WTC11 (cell line): ENCODE results near the gene YAF2. TPM values are rescaled to one million over a fixed set of nuclear protein-coding genes. Genes with fewer than 3 reads are reported as not detected.

Source experiments
- ATAC-seq: fragments of 200-7000 bp; cut with Tn5 transposase; 2 replicates; pipeline ENCODE4 v1.10.0; 2021; ENCODE audit warnings: mild to moderate bottlenecking, moderate library complexity
- CTCF ChIA-PET: fragments of 300-600 bp; sonication (Branson Sonifier 250); formaldehyde crosslinking; loops from one replicate; lab custom pipeline; 2021; ENCODE audit warnings: antibody characterized with exemption; lab: Charles Lee
- POLR2A ChIA-PET: fragments of 350-600 bp; sonication (Branson Sonifier 250); formaldehyde crosslinking; loops from one replicate; lab custom pipeline; 2021; ENCODE audit warnings: antibody characterized with exemption; lab: Charles Lee
- DNase-seq: peaks from one replicate; pipeline ENCODE4 v3.0.0; 2021; ENCODE audit warnings: low spot score
- H3K27ac Mint-ChIP-seq: 2 replicates; pipeline ENCODE4 v1.8.0; 2021; ENCODE audit warnings: mixed read lengths
- H3K27me3 Mint-ChIP-seq: 2 replicates; pipeline ENCODE4 v1.8.0; 2021; ENCODE audit warnings: low read depth, mild to moderate bottlenecking, moderate library complexity, mixed read lengths
- H3K36me3 Mint-ChIP-seq: 2 replicates; pipeline ENCODE4 v1.8.0; 2021; ENCODE audit warnings: mixed read lengths
- H3K4me1 Mint-ChIP-seq: 2 replicates; pipeline ENCODE4 v1.8.0; 2022; ENCODE audit warnings: mixed read lengths
- H3K4me3 Mint-ChIP-seq: 2 replicates; pipeline ENCODE4 v1.8.0; 2021; ENCODE audit warnings: mild to moderate bottlenecking, moderate library complexity, mixed read lengths
- H3K9me3 Mint-ChIP-seq: 2 replicates; pipeline ENCODE4 v1.8.0; 2021; ENCODE audit warnings: mixed read lengths
- CBFB ChIP-seq: sonication (generic); formaldehyde crosslinking; IDR thresholded peaks from 2 replicates; pipeline ENCODE4 v1.8.1; 2022; ENCODE audit warnings: mild to moderate bottlenecking, low read depth, missing genetic modification reagents
- EMX1 ChIP-seq: fragments of 250-450 bp; sonication (Bioruptor Pico); IDR thresholded peaks from 2 replicates; pipeline ENCODE4 v1.8.0; 2021; ENCODE audit warnings: mild to moderate bottlenecking
- ESRRA ChIP-seq: sonication (generic); formaldehyde crosslinking; IDR thresholded peaks from 2 replicates; pipeline ENCODE4 v1.8.1; 2022; ENCODE audit warnings: mild to moderate bottlenecking, missing genetic modification reagents, borderline replicate concordance
- ETV6 ChIP-seq: sonication (generic); formaldehyde crosslinking; IDR thresholded peaks from 2 replicates; pipeline ENCODE4 v1.8.1; 2022; ENCODE audit warnings: mild to moderate bottlenecking, missing genetic modification reagents
- FOXJ3 ChIP-seq: sonication (generic); formaldehyde crosslinking; IDR thresholded peaks from 2 replicates; pipeline ENCODE4 v1.9.0; 2021; ENCODE audit warnings: missing genetic modification reagents, mild to moderate bottlenecking, borderline replicate concordance
- FOXP1 ChIP-seq: sonication (generic); formaldehyde crosslinking; IDR thresholded peaks from 2 replicates; pipeline ENCODE4 v1.8.0; 2022; ENCODE audit warnings: missing genetic modification reagents, mild to moderate bottlenecking, moderate library complexity, borderline replicate concordance
- GTF2I ChIP-seq: fragments of 250-450 bp; sonication (Bioruptor Pico); conservative IDR thresholded peaks from 2 replicates; pipeline ENCODE4 v1.4.0; 2021; ENCODE audit warnings: mild to moderate bottlenecking
- NFATC4 ChIP-seq: fragments of 250-450 bp; sonication (Bioruptor Pico); IDR thresholded peaks from 2 replicates; pipeline ENCODE4 v1.9.0; 2021; ENCODE audit warnings: mild to moderate bottlenecking
- NFE2L1 ChIP-seq: sonication (generic); formaldehyde crosslinking; IDR thresholded peaks from 2 replicates; pipeline ENCODE4 v1.8.1; 2023; ENCODE audit warnings: missing genetic modification reagents
- NFYB ChIP-seq: sonication (generic); formaldehyde crosslinking; conservative IDR thresholded peaks from 2 replicates; pipeline ENCODE4 v1.8.0; 2022; ENCODE audit warnings: low read depth, missing genetic modification reagents
- TP53 ChIP-seq: sonication (generic); formaldehyde crosslinking; IDR thresholded peaks from 2 replicates; pipeline ENCODE4 v1.8.1; 2023; ENCODE audit warnings: mild to moderate bottlenecking, missing genetic modification reagents
- USF1 ChIP-seq: sonication (generic); formaldehyde crosslinking; IDR thresholded peaks from 2 replicates; pipeline ENCODE4 v1.8.0; 2022; ENCODE audit warnings: mild to moderate bottlenecking, missing genetic modification reagents
- ZBTB21 ChIP-seq: sonication (generic); formaldehyde crosslinking; IDR thresholded peaks from 2 replicates; pipeline ENCODE4 v1.8.1; 2023; ENCODE audit warnings: mild to moderate bottlenecking, missing genetic modification reagents, borderline replicate concordance
- ZNF121 ChIP-seq: sonication (generic); formaldehyde crosslinking; IDR thresholded peaks from 2 replicates; pipeline ENCODE4 v1.8.0; 2023; ENCODE audit warnings: missing genetic modification reagents
- ZNF138 ChIP-seq: sonication (generic); formaldehyde crosslinking; conservative IDR thresholded peaks from 2 replicates; pipeline ENCODE4 v1.8.1; 2022; ENCODE audit warnings: mild to moderate bottlenecking, moderate library complexity, missing genetic modification reagents
- ZNF219 ChIP-seq: sonication (generic); formaldehyde crosslinking; IDR thresholded peaks from 2 replicates; pipeline ENCODE4 v1.8.0; 2023; ENCODE audit warnings: missing genetic modification reagents, mild to moderate bottlenecking, borderline replicate concordance
- ZNF232 ChIP-seq: sonication (generic); formaldehyde crosslinking; IDR thresholded peaks from 2 replicates; pipeline ENCODE4 v1.8.0; 2022; ENCODE audit warnings: mild to moderate bottlenecking, missing genetic modification reagents
- ZNF671 ChIP-seq: fragments of 250-450 bp; sonication (Bioruptor Pico); IDR thresholded peaks from 2 replicates; pipeline ENCODE4 v1.8.0; 2021; ENCODE audit warnings: mild to moderate bottlenecking
- ZSCAN18 ChIP-seq: fragments of 250-450 bp; sonication (Bioruptor Pico); IDR thresholded peaks from 2 replicates; pipeline ENCODE4 v2.1.2; 2022; ENCODE audit warnings: mild to moderate bottlenecking, moderate library complexity
- total RNA-seq: library from RNA; stranded (reverse); gene quantifications from 3 replicates; pipeline ENCODE4 v1.2.3, GENCODE V29; 2021
- TF ChIP-seq, protein P1 (sequence below): sonication (generic); formaldehyde crosslinking; IDR thresholded peaks from 2 replicates; pipeline ENCODE4 v1.8.1; 2022; ENCODE audit warnings: low read depth, mild to moderate bottlenecking, moderate library complexity, missing genetic modification reagents, borderline replicate concordance
- TF ChIP-seq, protein P2 (sequence below): sonication (generic); formaldehyde crosslinking; IDR thresholded peaks from 2 replicates; pipeline ENCODE4 v1.8.1; 2023; ENCODE audit warnings: mild to moderate bottlenecking, missing genetic modification reagents, borderline replicate concordance
- TF ChIP-seq, protein P3 (sequence below): sonication (generic); formaldehyde crosslinking; IDR thresholded peaks from 2 replicates; pipeline ENCODE4 v1.8.1; 2022; ENCODE audit warnings: mild to moderate bottlenecking, missing genetic modification reagents, moderate library complexity, borderline replicate concordance
- TF ChIP-seq, protein P4 (sequence below): sonication (generic); formaldehyde crosslinking; IDR thresholded peaks from 2 replicates; pipeline ENCODE4 v1.8.0; 2022; ENCODE audit warnings: mild to moderate bottlenecking, missing genetic modification reagents
- TF ChIP-seq, protein P5 (sequence below): sonication (generic); formaldehyde crosslinking; IDR thresholded peaks from 2 replicates; pipeline ENCODE4 v1.8.0; 2022; ENCODE audit warnings: mild to moderate bottlenecking, missing genetic modification reagents

The YAF2 gene
- total RNA-seq, 1 experiment from 2014 or later, result 3.3 TPM

DNA sequence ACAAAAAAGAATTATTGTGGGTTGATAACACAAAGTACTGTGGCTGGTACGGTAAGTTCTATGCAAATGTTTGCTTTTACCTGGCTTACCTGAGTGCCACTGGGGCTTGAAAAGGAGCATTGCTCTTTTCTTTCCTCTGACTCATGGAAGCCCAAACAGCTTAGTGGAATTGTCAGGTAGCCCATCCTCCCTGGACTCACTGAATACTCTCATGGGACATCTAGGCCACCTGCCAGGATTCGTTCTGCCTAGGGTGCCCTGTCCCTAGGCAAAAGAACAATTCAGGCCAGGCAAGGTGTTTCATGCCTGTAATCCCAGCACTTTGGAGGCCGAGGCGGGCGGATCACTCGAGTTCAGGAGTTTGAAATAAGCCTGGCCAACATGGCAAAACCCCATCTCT is 22.5 kb upstream of the YAF2 start:
- POLR2A ChIA-PET, result no interaction called here
- no peaks in the 10 kb centered on the region for H3K4me1 Mint-ChIP-seq
- DNase-seq, result no peak
- H3K27ac Mint-ChIP-seq, result no peak overlapping the region
- 0 out of 2 replicates have a peak, but pooled peaks cover 3% of the 10 kb centered on the region for H3K9me3 Mint-ChIP-seq
- TF ChIP-seq ZNF121 (CRISPR knock-in tag) (no peak), NFE2L1 (no peak), NFYB (CRISPR knock-in tag) (no peak), ZNF219 (CRISPR knock-in tag) (no peak), ZNF138 (CRISPR knock-in tag) (no peak), ZBTB21 (CRISPR knock-in tag) (no peak), ETV6 (CRISPR knock-in tag) (no peak), ESRRA (CRISPR knock-in tag) (no peak), TP53 (CRISPR knock-in tag) (no peak), ZNF671 (CRISPR knock-in tag) (no peak), NFATC4 (no peak), CBFB (no peak)
- ATAC-seq, result no peak
- H3K4me3 Mint-ChIP-seq, result no peak overlapping the region
- CTCF ChIA-PET, result interaction anchor here (0.6 kb wide), 1 partner anchor 36 kb away, joined by 3 read pairs; no protein-coding TSS in a partner anchor
- H3K27me3 Mint-ChIP-seq, result peaks cover 8% of the 10 kb centered on the region
- no peaks in the 10 kb centered on the region for H3K36me3 Mint-ChIP-seq

DNA sequence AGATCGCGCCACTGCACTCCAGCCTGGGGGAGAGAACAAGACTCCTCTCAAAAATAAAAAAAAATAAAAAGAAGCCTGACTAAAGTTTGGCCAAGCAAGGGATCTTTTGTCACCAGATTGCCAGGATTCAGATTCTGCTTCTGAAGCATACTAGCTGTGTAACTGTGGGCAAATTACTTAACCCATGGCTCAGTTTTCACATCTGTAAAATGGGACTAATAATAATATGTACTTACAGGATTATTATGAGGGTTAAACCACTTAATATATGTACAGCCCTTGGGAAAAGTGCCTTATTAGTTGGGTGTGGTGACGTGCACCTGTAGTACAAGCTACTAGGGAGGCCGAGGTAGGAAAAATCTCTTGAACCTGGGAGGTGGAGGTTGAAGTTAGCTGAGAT is 21.7 kb upstream of the YAF2 start:
- H3K27me3 Mint-ChIP-seq, result peaks cover 14% of the 10 kb centered on the region
- H3K9me3 Mint-ChIP-seq, result 0 out of 2 replicates have a peak, but pooled peaks cover 6% of the 10 kb centered on the region
- no peak for ATAC-seq
- POLR2A ChIA-PET, result no interaction called here
- H3K36me3 Mint-ChIP-seq, result no peaks in the 10 kb centered on the region
- TF ChIP-seq EMX1 (CRISPR knock-in tag) (no peak), ZSCAN18 (CRISPR knock-in tag) (no peak), ESRRA (CRISPR knock-in tag) (no peak), USF1 (no peak), FOXP1 (no peak), FOXJ3 (no peak), ZNF232 (CRISPR knock-in tag) (no peak), GTF2I (CRISPR knock-in tag) (no peak)
- TF ChIP-seq, protein P1, sequence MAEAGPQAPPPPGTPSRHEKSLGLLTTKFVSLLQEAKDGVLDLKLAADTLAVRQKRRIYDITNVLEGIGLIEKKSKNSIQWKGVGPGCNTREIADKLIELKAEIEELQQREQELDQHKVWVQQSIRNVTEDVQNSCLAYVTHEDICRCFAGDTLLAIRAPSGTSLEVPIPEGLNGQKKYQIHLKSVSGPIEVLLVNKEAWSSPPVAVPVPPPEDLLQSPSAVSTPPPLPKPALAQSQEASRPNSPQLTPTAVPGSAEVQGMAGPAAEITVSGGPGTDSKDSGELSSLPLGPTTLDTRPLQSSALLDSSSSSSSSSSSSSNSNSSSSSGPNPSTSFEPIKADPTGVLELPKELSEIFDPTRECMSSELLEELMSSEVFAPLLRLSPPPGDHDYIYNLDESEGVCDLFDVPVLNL (CRISPR knock-in tag), result no peak
- TF ChIP-seq, protein P2, sequence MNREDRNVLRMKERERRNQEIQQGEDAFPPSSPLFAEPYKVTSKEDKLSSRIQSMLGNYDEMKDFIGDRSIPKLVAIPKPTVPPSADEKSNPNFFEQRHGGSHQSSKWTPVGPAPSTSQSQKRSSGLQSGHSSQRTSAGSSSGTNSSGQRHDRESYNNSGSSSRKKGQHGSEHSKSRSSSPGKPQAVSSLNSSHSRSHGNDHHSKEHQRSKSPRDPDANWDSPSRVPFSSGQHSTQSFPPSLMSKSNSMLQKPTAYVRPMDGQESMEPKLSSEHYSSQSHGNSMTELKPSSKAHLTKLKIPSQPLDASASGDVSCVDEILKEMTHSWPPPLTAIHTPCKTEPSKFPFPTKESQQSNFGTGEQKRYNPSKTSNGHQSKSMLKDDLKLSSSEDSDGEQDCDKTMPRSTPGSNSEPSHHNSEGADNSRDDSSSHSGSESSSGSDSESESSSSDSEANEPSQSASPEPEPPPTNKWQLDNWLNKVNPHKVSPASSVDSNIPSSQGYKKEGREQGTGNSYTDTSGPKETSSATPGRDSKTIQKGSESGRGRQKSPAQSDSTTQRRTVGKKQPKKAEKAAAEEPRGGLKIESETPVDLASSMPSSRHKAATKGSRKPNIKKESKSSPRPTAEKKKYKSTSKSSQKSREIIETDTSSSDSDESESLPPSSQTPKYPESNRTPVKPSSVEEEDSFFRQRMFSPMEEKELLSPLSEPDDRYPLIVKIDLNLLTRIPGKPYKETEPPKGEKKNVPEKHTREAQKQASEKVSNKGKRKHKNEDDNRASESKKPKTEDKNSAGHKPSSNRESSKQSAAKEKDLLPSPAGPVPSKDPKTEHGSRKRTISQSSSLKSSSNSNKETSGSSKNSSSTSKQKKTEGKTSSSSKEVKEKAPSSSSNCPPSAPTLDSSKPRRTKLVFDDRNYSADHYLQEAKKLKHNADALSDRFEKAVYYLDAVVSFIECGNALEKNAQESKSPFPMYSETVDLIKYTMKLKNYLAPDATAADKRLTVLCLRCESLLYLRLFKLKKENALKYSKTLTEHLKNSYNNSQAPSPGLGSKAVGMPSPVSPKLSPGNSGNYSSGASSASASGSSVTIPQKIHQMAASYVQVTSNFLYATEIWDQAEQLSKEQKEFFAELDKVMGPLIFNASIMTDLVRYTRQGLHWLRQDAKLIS (CRISPR knock-in tag), result no peak
- TF ChIP-seq, protein P3, sequence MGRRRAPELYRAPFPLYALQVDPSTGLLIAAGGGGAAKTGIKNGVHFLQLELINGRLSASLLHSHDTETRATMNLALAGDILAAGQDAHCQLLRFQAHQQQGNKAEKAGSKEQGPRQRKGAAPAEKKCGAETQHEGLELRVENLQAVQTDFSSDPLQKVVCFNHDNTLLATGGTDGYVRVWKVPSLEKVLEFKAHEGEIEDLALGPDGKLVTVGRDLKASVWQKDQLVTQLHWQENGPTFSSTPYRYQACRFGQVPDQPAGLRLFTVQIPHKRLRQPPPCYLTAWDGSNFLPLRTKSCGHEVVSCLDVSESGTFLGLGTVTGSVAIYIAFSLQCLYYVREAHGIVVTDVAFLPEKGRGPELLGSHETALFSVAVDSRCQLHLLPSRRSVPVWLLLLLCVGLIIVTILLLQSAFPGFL, result no peak
- TF ChIP-seq, protein P4, sequence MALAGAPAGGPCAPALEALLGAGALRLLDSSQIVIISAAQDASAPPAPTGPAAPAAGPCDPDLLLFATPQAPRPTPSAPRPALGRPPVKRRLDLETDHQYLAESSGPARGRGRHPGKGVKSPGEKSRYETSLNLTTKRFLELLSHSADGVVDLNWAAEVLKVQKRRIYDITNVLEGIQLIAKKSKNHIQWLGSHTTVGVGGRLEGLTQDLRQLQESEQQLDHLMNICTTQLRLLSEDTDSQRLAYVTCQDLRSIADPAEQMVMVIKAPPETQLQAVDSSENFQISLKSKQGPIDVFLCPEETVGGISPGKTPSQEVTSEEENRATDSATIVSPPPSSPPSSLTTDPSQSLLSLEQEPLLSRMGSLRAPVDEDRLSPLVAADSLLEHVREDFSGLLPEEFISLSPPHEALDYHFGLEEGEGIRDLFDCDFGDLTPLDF (CRISPR knock-in tag), result no peak
- TF ChIP-seq, protein P5, sequence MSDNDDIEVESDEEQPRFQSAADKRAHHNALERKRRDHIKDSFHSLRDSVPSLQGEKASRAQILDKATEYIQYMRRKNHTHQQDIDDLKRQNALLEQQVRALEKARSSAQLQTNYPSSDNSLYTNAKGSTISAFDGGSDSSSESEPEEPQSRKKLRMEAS (CRISPR knock-in tag), result no peak
- TF ChIP-seq, all 79 proteins: peak for 0
- CTCF ChIA-PET, result interaction anchor here (0.6 kb wide), 1 partner anchor 36 kb away, joined by 3 read pairs; no protein-coding TSS in a partner anchor
- no peaks in the 10 kb centered on the region for H3K4me1 Mint-ChIP-seq
- H3K4me3 Mint-ChIP-seq, result no peak overlapping the region
- DNase-seq, result no peak
- H3K27ac Mint-ChIP-seq, result no peak overlapping the region
